ENCODE measurements around the gene CHD6.
A peak's percentile ranks its signal among the peaks of the same experiment; 100 is the strongest.

Gene CHD6

GRCh38 chr20:41617902-41618806 lies at the start of gene CHD6:
TSS of gene CHD6 (minus strand) at chr20:41618377. CDS start at chr20:41551337, 67,040 bp downstream.
- DNase-seq: peak; percentile 99

- DNase-seq: no peak
Observed at GRCh38 chr20:41664584-41664983, 46.4 kb upstream of the CHD6 start.

GRCh38 chr20:41657655-41658054 lies 39.5 kb upstream of the CHD6 start:
- no peak for DNase-seq

GRCh38 chr20:41655962-41656618 lies 37.9 kb upstream of the CHD6 start:
- DNase-seq: no peak

GRCh38 chr20:41654884-41655283 lies 36.7 kb upstream of the CHD6 start:
- DNase-seq: no peak

- no peak for DNase-seq
Observed at GRCh38 chr20:41654292-41654691, 36.1 kb upstream of the CHD6 start.

- DNase-seq: no peak
Observed at GRCh38 chr20:41650231-41650948, 32.2 kb upstream of the CHD6 start.

- DNase-seq: no peak
Observed at GRCh38 chr20:41649489-41649888, 31.3 kb upstream of the CHD6 start.

- no peak for DNase-seq
Observed at GRCh38 chr20:41645372-41645771, 27.2 kb upstream of the CHD6 start.

- no peak for DNase-seq
Observed at GRCh38 chr20:41643504-41643938, 25.3 kb upstream of the CHD6 start.

- DNase-seq: no peak
Observed at GRCh38 chr20:41639630-41640029, 21.5 kb upstream of the CHD6 start.

- DNase-seq: no peak
Observed at GRCh38 chr20:41638456-41638855, 20.3 kb upstream of the CHD6 start.

GRCh38 chr20:41635158-41635557 lies 17.0 kb upstream of the CHD6 start:
- DNase-seq: no peak

- DNase-seq: no peak
Observed at GRCh38 chr20:41632896-41633295, 14.7 kb upstream of the CHD6 start.

- DNase-seq: no peak
Observed at GRCh38 chr20:41631826-41632225, 13.6 kb upstream of the CHD6 start.

GRCh38 chr20:41630846-41631245 lies 12.7 kb upstream of the CHD6 start:
- no peak for DNase-seq

- DNase-seq: no peak
Observed at GRCh38 chr20:41627611-41628244, 9.6 kb upstream of the CHD6 start.

GRCh38 chr20:41627001-41627495 lies 8.9 kb upstream of the CHD6 start:
- no peak for DNase-seq

- DNase-seq: no peak
Observed at GRCh38 chr20:41623625-41624375, 5.6 kb upstream of the CHD6 start.

GRCh38 chr20:41622584-41622983 lies 4.4 kb upstream of the CHD6 start:
- DNase-seq: no peak

- DNase-seq: no peak
Observed at GRCh38 chr20:41621971-41622370, 3.8 kb upstream of the CHD6 start.

- no peak for DNase-seq
Observed at GRCh38 chr20:41621421-41621820, 3.2 kb upstream of the CHD6 start.

Measured in activated CD4-positive, CD25-positive, alpha-beta regulatory T cell treated with anti-CD3 and anti-CD28 coated beads, Interleukin-2, amount 50 U/mL, for 72 hours (primary cell).